ENCODE measurements around the gene EFNA4. TPM values are rescaled to one million over a fixed set of nuclear protein-coding genes. Genes with fewer than 3 reads are reported as not detected.

EFNA4 gene
- total and polyA plus RNA-seq, 9 of the 15 experiments (the other 6 are each of a cell fraction or from before 2014, with no cell fraction given): 0.68 to 7.4 (median 6.1) TPM

- ATAC-seq (no peak), FAIRE-seq (no peak), DNase-seq (ENCODE audit: extremely low read depth in 1 of 4, low spot score in 3 of 4) (peak in 1 of 4 experiments; percentile 31)
- Histone ChIP-seq H2AFZ (ENCODE audit: low read depth, low read length) (no peak overlapping the region), H3K4me1 (replicated peaks in 1 of 2; ENCODE audit: control insufficient read depth in 2 of 2, insufficient read depth in 2 of 2, low read length in 2 of 2) (peaks cover 40 to 85% of the 10 kb centered on the region in 2 experiments), H3K9ac (ENCODE audit: insufficient read depth in 1 of 2, low read depth in 2 of 2, low read length in 2 of 2) (no peak overlapping the region), H3K9me3 (replicated peaks; ENCODE audit: control insufficient read depth, insufficient read depth, low read depth, low read length) (no peaks in the 10 kb centered on the region), H3K27ac (ENCODE audit: extremely low read depth, low read depth, low read length) (no peak overlapping the region), H3K36me3 (ENCODE audit: control insufficient read depth, insufficient read depth, low read length) (peaks cover 7% of the 10 kb centered on the region; the same call in 1 of the 3 replicates), H3K27me3 (ENCODE audit: control insufficient read depth in 2 of 2, insufficient read depth in 2 of 2, low read length in 2 of 2) (peaks cover 3 to 8% of the 10 kb centered on the region in 2 experiments; a peak in 2 of 5 replicates), H3K79me2 (ENCODE audit: control insufficient read depth, insufficient read depth, low read length) (peaks cover 7% of the 10 kb centered on the region; the same call in 2 of the 3 replicates), H4K20me1 (replicated peaks; ENCODE audit: control insufficient read depth, insufficient read depth, low read length) (peaks cover 26% of the 10 kb centered on the region), H3K4me3 (no peak overlapping the region), H3K9me1 (ENCODE audit: control insufficient read depth, insufficient read depth, low read length) (peaks cover 6% of the 10 kb centered on the region), H3K4me2 (ENCODE audit: insufficient read depth, low read length) (no peak overlapping the region)
- ChIA-PET CTCF (ENCODE audit: low intra/inter-chr PET ratio) (interaction anchor here (9.0 kb wide), 1 partner anchor 20 kb away, joined by 153 read pairs; the partner anchor contains the start of gene EFNA4), POLR2A (no interaction called here)
- TF ChIP-seq, protein P1, sequence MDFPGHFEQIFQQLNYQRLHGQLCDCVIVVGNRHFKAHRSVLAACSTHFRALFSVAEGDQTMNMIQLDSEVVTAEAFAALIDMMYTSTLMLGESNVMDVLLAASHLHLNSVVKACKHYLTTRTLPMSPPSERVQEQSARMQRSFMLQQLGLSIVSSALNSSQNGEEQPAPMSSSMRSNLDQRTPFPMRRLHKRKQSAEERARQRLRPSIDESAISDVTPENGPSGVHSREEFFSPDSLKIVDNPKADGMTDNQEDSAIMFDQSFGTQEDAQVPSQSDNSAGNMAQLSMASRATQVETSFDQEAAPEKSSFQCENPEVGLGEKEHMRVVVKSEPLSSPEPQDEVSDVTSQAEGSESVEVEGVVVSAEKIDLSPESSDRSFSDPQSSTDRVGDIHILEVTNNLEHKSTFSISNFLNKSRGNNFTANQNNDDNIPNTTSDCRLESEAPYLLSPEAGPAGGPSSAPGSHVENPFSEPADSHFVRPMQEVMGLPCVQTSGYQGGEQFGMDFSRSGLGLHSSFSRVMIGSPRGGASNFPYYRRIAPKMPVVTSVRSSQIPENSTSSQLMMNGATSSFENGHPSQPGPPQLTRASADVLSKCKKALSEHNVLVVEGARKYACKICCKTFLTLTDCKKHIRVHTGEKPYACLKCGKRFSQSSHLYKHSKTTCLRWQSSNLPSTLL (IDR thresholded peaks at IDR 0.05): no peak
- TF ChIP-seq EGR1 (conservative IDR thresholded peaks at IDR 0.05): peak; percentile 37
- intact Hi-C loops (cut with micrococcal nuclease) (loop anchor here (5.0 kb wide), 2 partner anchors 35 to 120 kb away; partner anchors contain the start of gene PYGO2), in situ Hi-C loops (cut with MboI) (no loop called here)
- BruUV-seq (replicated peaks): no TSS peak
- 25% methylated on average over 28 of the region's 36 CpGs for WGBS (ENCODE audit: insufficient coverage, low coverage, missing lambda C conversion rate)
Observed at GRCh38 chr1:155082301-155083051, 18.9 kb downstream of the EFNA4 start.

Data from K562 (cell line).